DMS53 treated with DMSO at 0.1 percent for 48 hours (cell line): ENCODE data around the gene RBKS.

Experiments used
- DNase-seq: peaks from one replicate; lab custom pipeline; 2025; ENCODE audit not compliant: unreplicated experiment; lab: John Stamatoyannopoulos, UW

The RBKS gene

DNA sequence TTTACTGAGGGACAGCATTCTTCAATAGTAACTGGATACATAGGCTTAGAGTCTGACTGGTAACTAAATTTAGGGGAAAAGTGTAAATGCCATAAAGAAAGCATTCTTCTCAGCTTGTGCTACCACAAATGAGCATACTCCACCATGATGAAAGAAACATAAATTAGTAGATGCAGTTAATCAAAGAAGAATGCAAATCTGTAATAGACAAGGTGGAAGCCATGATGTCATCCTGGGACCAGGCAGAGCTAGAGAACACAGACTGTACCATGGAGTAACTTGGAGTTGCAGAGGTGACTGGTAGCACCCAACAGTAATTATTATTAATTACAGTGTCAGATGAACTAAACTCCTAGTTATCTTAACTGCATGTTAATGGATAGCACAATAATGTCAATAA lies 51.7 kb downstream of the RBKS start:
- no peak for DNase-seq

DNA sequence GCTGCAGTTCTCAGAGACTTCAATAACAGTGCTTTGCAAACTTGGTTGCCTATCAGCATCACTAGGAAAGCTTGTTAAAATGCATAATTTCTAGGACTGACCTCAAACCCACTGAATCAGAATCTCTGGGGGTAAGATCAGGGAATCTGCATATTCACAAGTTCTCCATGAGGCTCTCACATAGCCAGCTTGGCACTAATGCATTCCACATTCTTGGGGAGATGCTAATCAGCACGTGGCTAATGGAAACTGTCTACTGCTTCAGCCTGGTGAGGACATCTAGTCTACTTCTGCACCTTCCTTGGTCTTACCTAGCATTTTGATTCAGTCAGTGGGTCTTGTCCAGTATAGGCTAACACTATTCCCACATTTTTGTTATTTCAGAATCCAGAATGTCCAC lies 56.3 kb downstream of the RBKS start:
- no peak for DNase-seq

DNA sequence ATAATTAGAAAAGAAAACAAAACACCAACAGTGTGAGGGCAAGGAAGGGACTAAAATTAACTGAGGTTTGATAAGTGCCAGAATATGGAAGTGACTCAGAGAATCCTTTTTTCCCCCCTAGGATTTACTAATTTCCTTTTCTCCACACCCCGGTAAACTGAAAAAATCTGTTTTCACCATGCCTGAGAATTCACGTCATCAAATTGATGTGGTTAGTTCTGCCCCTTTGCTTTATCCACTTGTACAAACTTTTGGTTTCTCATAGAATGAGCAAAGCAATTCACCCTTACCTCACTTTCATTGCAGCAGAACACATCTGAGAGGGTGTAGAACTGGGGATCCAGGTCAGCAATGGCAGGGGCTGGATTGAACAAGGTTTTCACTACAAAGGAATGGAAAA lies 57.8 kb downstream of the RBKS start:
- DNase-seq: no peak

DNA sequence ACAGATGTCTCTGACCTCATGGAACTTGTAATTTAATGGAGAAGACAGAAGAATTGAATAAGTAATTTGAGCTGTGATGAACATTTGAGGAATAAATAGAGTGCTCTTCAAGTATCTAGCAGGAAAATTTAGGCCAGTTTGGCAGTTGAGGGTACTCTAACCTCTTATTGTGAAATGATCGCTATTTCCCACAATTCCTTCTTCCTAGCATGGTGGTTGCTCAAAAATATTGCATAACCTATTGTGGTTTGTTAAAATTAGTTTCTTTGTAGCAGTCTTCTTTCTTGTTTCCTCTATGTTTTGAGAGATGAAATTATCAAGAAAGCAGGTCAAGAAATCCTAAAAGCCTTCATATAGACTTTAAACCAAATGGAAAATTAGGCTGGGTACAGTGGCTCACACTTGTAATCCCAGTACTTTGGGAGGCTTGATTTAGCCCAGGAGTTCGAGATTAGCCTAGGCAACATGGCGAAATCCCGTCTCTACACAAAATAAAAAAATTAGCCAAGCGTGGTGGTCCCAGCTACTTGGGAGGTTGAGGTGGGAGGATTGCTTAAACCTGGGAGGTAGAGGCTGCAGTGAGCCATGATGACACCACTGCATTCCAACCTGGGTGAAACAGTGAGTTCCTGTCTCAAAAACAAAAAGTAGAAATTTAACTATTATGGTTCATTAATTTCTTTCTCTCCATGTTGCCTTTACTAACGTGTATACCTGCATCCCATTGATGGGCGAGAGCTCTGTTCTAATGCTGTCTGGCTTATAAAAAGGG lies 58.7 kb downstream of the RBKS start:
- DNase-seq: no peak

DNA sequence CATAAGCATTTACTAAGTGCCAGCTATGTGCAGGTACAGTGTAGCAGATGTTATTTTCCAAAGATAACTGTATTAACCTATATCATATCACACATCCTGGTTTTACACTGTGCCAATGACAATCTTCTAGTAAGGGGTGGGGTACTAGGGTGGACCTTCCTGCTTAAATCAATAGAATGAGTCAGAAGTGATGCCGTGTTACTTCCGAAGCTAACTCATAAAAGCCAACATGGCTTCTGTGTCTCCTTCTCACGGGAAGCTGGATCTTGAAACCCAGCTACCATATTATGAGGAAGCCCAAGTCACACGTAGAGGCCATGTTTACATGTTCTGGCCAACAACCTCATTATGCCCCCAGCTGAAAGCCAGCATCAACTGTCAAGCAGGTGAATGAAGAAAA lies 59.5 kb downstream of the RBKS start:
- DNase-seq: no peak

DNA sequence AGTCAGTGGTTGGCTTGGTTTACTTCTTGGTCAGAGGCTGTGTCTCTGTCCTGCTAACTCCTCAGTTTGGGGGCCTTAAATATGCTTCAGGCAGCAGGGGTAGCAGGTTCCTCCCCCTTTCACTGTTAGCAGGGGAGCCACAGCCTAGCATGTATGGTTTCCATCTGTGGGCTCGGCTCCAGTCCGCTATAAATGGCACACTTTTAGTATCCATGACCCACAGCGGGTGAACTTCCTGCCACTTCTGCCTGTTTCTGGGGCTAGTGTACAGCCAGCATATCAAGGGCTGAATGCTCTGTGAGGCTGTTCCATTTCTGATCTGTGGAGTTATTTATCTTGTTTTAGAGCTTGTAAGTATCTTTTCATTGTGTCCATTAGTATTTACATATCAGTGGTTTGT lies 60.4 kb downstream of the RBKS start:
- DNase-seq: no peak

DNA sequence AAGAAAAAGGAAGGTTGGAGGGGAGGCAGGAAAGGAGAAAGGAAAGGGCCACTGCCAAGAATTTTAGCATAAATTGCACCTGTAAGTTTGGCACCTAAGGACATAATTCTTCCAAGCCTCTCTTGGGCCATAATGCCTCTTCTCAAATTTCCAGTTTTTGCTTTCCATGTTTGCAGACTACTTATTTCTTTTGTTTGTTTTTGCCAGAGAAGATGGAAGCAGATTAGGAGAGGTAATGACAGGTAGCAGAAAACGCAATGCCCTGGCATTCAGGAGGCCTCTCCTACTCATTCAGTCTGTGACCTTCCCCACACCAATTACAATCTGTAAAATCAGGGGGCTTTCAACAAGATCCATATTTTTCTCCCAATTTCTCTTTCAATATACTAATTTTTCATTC lies 61.9 kb downstream of the RBKS start:
- DNase-seq: peak; percentile 5

DNA sequence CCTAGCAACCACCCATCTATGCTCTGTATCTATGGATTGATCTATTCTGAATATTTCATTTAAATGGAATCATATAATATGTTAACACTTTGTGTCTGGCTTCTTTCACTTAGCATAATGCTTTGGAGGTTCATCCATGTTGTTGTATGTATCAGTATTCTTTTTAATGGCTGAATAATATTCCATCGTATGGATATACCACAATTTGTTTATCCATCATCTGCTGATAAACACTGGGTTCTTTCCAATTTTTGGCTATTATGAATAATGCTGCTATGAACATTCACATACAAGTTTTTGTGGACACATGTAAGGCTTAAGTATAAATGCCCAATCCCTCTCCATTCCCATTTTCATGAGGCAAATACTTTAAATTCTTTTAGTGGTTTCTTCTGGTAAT lies 65.8 kb downstream of the RBKS start:
- no peak for DNase-seq

DNA sequence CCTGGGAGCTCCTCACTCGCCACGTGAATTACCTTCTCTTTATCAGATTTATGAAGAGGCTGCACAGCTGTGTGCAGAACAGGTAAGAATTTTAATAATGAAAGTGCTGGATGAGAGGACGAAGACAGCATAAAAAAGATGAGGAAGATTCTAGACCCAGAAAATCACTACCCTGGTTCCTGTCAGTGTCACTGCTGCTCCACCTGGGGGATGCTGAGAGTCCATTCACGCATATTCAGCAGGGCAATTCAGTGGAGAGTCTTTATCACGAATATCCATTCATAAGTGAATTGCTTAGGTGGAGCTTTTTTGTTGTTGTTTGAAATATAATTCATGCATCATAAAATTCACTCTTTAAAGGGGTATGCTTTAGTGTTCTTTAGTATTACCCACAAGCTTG lies 66.6 kb downstream of the RBKS start:
- no peak for DNase-seq

DNA sequence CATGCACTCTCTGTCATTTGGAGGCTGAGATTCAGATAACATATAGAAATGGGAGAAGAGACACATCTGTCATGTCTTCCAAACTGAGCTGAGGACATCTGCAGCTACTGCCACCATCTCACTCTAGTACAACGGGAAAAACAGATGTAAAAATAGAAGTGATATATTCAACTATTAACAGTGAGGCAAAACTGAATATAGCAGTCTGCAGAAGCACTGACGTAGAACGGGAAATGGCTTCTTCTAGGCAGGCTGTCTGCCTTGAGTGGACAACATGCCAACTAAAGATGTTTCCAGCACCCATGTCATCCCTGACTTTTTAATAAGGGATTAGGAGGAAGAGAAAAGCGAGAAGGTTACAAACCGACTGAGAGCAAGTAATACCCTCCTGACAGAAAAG lies 67.1 kb downstream of the RBKS start:
- no peak for DNase-seq

DNA sequence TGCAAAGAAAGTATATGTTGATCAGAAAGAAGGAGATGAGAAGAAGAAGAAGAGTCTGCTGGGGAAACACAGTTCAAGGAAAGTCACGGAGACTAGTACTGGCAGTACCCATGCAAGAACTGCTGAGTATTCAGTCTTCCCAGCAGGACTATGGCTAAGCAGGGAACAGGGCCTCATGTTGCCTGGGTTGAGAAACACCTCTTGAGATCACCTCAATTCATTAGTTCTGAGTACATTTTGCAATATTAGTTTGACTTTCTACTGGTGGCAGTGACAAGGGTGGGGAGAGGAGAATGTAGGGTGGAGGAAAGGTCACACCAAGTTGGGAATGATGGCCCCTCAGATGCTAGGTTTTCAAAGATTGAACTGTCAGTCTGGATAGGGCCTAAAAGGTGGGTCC lies 68.1 kb downstream of the RBKS start:
- no peak for DNase-seq

DNA sequence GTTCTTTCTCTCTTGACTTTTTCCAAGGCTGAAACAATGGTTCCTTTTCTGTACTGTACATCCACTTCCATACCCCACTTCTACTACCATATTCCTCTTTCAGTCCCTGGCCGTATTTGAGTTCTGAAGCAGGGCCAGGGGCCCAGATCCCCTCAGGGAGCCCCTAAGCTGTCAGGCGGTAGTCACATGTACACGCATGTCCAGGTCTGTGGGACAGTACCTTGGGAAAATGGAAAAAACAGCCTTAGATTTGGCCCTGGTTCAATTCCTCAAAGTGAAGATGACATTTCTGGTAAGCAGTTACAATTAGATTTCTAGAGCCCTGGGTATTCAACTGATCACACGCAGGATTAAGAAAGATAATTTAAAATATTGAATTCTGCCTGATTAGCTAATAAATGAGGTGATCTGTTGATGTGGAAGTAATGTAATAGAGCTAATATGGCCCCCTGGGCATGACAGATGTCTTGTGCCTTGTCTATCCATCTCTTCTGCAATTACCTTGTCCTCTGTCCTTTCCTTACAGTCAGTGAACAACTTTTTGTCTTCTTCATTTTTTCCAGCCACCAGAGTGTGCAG lies 74.2 kb downstream of the RBKS start:
- DNase-seq: no peak

DNA sequence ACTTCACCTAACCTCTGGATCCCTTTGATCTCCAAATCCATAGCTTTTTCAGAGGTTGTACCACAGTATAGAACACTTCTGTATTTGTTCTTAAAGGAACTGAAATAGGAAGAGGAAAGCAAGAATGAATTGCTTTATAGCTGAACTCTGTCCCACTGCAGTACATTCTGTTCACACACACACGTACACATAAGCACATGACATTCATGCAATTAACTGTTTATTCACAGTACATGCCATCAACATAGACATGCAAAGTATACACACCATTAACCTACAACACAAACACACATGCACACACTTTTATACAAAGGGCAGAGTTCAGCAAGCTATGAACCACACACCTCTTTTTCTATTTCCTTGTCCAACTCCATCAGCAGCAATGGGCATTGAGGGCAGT lies 75.4 kb downstream of the RBKS start:
- no peak for DNase-seq

DNA sequence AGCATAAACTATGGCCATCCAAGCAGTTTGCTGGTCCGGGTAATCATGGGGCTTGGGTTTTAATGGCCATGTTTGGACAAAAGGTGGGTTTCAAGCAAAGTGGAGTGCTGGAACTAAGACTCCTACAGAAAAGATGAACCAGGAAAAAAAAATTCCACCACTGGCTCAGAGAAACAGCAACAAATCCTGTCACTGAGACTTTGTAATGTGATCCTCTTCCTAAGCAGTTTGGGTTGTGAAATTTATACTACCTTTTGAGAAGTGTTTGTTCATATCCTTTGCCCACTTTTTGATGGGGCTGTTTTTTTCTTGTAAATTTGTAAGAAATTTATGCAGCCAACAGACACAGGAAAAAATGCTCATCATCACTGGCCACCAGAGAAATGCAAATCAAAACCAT lies 78.4 kb downstream of the RBKS start:
- DNase-seq: no peak

DNA sequence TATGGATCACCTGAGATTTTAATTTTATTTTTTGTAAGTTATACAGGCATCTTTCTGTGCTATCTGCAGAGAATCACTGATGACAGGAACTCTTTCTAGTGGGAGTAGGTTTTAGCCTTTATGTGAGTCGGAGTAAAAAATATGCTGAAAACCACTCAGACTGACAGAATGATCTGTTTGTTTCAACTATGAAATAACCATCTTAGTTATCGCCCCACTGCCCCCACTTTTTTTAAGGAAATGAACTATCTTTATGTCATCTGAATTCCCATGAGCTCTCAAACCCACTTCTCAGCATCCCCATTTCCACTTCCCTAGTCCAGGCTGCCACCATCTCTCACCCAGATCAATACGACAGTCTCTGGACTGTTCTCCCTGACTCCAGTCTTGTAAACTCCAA lies 79.7 kb downstream of the RBKS start:
- DNase-seq: no peak

DNA sequence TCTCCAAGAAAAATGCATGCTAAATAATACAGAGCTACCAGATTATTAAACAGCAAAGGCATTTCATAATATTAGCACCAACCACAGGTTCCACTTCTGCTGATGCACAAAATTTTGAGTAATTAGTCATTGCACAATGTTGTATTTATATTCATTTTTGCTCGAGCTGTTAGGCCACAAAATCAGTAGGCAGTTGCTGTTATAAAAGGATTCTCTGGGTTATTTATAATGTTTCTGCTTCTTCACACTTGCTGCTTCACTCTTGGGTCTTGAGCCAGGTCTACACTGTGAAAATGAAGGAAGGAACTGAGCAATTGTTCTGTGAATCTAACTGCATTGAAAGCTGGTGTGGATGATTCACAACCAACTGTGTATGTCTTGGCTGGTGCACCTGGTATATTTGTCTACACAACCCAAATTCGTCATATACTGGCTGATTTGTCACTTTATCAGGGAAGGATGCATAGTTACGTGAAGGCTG lies 80.4 kb downstream of the RBKS start:
- DNase-seq: no peak

DNA sequence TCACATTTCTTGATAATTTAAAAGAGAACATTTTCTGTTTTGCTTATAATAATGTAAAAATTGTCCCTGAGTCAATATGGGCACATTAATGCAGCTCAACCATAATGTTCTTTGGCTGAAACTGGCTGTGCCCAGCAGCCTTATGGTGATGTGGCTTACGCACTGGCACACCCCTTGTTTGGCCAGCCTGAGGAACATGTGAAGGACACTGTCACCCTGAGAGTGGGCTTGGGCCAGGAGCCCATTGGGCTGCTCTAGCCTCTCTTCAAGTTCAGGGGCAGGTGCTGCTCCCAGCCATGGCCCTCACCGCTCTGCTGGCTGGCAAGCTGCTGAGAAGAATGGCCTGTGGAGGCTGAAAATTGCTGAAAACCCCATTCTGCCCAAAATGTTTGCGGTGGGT lies 81.2 kb downstream of the RBKS start:
- no peak for DNase-seq

DNA sequence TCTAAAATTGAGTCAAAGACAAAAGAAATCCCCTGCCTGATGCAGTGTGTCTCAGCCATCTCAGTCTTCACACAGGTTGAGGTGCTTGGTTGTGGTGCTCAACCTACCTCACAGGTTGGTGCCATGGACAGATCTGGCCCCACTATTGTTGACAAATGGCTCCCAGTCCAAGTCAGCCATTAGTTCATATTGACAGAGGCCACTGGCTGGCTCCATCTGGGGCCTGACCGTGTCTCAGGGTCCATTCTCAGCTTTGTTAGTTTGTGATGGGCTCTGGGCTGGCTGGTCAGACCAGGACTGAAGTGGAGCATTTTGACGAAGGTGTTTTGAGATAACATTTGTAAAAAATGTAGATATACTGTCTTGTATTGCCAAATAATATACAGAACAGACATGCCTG lies 81.8 kb downstream of the RBKS start:
- DNase-seq: no peak

DNA sequence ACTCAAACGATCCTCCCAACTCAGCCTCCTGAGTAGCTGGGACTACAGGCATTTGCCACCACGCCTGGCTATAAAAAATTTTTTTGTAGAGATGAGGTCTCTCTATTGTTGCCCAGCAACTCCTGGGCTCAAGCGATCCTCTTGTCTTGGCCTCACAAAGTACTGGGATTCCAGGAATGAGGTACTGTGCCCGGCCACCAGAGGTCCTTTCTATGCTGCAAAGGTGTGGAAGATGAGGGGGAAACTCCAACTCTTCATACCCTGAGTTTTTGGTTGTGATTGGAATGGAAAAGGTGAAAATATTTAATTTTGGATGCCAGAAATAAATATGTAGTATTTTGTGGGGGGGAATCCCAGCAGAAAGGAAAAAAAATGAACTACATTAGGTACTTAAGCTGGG lies 82.7 kb downstream of the RBKS start:
- no peak for DNase-seq

DNA sequence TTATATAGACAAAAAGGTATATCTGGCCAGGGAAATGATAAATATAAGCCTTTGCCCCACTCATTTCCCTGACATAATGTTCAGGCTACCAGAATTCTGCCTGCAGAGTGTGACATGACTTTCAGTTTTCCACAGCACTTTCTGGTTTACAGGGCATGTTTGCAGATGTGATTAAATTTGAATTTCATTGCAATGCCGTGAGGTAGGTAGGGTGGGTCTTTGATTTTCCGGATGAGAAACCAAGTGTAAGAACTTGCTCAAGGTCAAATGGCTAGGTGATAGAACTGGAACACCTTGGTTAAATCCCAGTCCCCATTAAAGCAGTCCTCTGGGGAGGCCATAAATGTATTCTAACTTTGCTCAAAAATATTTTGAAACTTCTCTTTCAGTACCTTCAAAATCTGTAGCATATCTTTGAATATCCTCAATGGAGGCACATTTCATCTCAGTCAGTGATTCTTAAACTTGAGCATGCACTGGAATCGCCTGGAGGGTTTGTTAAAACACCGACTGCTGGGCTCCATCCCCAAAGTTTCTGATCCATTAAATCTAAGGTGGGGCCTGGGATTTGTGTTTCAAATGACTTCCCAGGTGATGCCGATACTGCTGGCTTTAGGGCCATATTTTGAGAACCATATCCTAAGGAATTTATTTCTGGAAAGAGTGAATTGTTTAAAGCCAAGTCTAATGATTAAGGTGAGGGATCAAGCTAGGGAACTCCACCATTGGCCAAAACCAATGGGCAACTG lies 83.7 kb downstream of the RBKS start:
- no peak for DNase-seq

DNA sequence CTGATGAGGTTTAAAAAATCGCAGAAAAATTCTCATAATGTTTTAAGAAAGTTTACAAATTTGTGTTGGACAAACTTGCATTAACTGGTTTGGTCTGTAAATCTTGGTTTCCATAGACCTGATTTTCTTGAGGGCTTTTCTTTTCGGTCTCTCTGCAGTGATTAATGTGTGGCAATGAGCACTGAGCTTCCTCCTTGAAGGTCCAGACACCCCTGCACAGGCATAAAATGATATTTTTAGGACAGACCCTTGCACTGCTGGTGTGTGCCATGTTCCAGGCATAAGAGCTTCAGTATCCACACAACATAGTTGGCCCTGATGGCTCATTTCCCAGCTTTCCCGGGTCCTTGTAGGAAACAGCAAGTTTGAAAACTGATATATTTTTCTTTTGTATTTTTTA lies 85.0 kb downstream of the RBKS start:
- DNase-seq: no peak

DNA sequence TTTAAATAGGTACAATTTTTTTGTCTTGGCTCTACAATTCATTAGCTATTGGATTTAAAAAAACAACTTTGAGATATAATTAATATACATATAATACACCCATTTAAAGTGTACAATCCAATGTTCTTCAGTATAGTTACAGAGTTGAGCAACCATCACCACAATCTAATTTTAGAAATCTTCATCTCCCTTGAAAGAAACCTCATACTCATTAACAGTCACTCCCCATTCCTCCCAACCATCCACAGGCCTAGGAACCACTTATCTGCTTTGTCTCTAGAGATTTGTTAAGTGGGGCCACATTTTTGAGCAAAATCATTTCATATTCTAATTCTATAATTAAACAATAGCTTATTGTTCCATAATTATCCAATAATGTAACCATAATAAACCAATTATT lies 86.0 kb downstream of the RBKS start:
- DNase-seq: no peak
